Astrocyte (in vitro differentiated cells and primary cell): ENCODE results near the gene OR10C1.

Experiments used
- CTCF ChIP-seq: IDR thresholded peaks from 2 replicates; pipeline ENCODE4 v1.5.1; 2011; ENCODE audit warnings: low read depth, mild to moderate bottlenecking, inconsistent platforms, low read length, moderate library complexity; ENCODE audit not compliant: insufficient read depth
- EZH2 ChIP-seq: IDR thresholded peaks from 2 replicates; pipeline ENCODE4 v1.6.1; 2012; ENCODE audit warnings: mild to moderate bottlenecking, low read length, inconsistent platforms; ENCODE audit not compliant: insufficient read depth

DNA sequence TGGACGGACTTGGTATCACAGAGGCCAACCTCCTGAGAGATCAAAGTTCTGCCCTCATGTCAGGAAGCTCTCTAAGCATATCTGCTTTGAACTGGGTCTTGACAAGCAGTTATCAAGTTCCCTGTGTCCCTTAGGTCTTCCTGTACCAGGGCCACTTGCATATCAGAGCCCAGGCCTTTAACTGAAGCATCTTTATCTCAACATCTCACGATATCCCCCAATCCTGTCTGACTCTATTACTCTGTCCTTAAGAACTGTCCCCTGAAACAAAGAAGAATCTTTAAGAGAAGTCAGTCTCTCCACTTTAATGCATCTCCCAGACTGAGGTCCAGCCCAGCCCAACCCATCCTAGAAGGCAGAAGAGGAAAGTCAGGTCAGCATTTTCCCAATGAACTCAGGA, 40.5 kb downstream of the OR10C1 start:
- TF ChIP-seq CTCF (no peak), EZH2 (no peak)
